ENCODE results near the gene CYSLTR2.
"Not testable (repeated sequence)": the region's sequence is repeated elsewhere in the genome, so short reads cannot be mapped to it uniquely, and the experiment has no call there.

Gene CYSLTR2

DNA sequence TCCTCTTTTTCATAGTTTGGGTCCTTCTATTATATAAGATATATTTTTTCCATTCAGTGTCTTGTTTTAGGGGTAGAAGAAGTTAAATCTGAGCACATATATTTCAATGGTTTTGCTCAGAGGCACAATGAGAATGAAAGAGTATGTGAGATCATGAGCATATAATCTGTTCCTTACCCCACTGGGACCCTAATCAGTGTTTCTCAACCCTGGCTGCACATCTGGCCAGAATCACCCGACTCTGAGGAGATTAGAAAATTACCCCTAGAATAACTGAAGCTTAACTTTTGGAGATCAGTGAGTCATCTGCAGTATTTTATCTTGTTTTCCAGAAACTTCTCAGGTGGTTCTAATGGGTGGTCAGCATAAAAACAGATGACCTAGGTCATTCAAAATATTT is 782 bp downstream of the CYSLTR2 start:
- TF ChIP-seq POLR2AphosphoS5 (IDR thresholded peaks at IDR 0.05; ENCODE audit: low read depth, low read length) (no peak), POU2F2 (IDR thresholded peaks at IDR 0.05; ENCODE audit: low read depth, low read length) (no peak), SPI1 (IDR thresholded peaks at IDR 0.05; ENCODE audit: low read depth, low read length) (no peak), TAF1 (IDR thresholded peaks at IDR 0.05; ENCODE audit: low read depth, low read length) (no peak), POLR2A (IDR thresholded peaks at IDR 0.05; ENCODE audit: low read depth, low read length) (no peak), PAX5 (IDR thresholded peaks at IDR 0.05; ENCODE audit: insufficient read depth, low read length, severe bottlenecking) (no peak)
- FAIRE-seq (no peak), DNase-seq (ENCODE audit: insufficient read length, low spot score) (no peak)

DNA sequence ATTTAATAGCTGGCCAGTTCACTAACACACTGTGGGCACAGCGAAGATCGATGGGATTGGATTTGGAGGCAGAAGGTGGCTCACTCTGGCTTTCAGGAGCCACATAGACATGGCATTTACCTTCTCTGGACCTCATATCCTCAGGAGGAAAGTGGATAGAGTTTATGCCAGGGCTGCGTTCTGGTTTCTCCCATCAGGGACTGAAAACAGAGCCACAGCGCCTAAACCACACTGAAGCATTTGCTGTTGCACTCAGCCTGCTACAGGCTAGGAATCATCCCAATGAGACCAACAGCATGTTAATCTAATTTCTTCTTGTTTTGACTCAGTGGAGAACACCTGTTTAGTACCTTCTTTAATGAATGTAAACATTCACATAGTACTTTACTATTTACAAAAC is 1.6 kb downstream of the CYSLTR2 start:
- FAIRE-seq, result no peak
- DNase-seq (ENCODE audit: insufficient read length, low spot score), result no peak
- TF ChIP-seq POLR2A (IDR thresholded peaks at IDR 0.05; ENCODE audit: low read depth, low read length), result no peak
- TF ChIP-seq SPI1 (IDR thresholded peaks at IDR 0.05; ENCODE audit: low read depth, low read length), result no peak
- no peak for TF ChIP-seq PAX5 (IDR thresholded peaks at IDR 0.05; ENCODE audit: insufficient read depth, low read length, severe bottlenecking)
- TF ChIP-seq TAF1 (IDR thresholded peaks at IDR 0.05; ENCODE audit: low read depth, low read length), result no peak
- no peak for TF ChIP-seq POLR2AphosphoS5 (IDR thresholded peaks at IDR 0.05; ENCODE audit: low read depth, low read length)
- no peak for TF ChIP-seq POU2F2 (IDR thresholded peaks at IDR 0.05; ENCODE audit: low read depth, low read length)

DNA sequence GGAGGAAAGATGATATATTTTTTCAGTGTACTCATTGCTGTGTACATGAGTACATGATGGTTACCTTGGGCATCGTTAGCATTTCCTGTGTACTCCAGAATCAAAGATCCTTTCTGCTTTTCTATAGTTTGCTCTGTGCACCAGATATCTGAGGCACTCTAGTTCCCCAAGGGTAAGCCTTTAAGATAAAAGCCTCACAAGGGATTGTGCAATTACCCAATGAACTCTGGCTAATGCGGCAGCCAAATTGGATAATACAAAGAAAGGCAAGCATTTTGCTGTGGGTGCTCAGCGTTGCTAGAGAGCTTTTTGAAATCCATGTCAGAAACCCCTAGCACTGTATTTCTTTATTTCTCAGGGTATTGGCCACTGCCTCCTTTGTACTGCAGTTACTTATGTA is 2.9 kb downstream of the CYSLTR2 start:
- no peak for FAIRE-seq

DNA sequence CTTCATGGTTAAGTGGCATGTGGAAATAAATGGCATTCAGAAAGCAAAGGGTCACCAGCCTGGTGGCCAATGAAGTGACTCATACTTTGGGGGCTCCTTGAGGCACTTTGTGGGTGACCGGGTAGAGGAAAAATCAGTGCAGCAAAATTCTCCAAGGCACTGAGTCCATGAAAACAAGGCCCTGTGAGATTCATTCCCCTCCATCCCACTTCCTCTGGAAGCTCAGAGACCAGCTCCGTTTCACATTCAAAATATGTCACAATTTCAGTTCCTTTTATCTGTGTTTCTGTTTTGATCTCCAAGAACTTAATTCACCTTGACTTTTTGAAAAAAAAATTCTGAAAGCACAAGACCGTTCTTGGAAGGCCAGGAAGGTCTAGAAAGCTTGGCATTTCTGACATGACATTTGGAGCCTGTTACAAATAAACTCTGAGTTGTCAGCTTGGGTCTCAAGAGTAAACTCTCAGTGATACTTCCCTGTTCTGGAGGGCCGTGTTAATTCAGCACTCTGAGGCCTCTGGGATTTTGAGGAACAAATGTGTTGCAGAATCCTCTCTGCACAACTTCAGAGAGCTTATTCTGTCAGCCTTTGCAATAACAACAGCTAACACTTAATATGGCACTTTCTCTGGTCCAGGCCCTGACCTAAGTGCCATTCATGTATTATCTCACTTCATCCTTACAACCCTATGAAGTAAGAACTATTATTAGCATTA is 6.8 kb downstream of the CYSLTR2 start:
- peak; percentile 9 for FAIRE-seq
- TF ChIP-seq SPI1 (IDR thresholded peaks at IDR 0.05; ENCODE audit: low read depth, low read length) (peak; percentile 97), POU2F2 (IDR thresholded peaks at IDR 0.05; ENCODE audit: low read depth, low read length) (no peak), POLR2AphosphoS5 (IDR thresholded peaks at IDR 0.05; ENCODE audit: low read depth, low read length) (no peak), POLR2A (IDR thresholded peaks at IDR 0.05; ENCODE audit: low read depth, low read length) (no peak)
- DNase-seq (ENCODE audit: insufficient read length, low spot score), result no peak

More for the DNA sequence above, 2.9 kb downstream of the CYSLTR2 start:
- no peak for TF ChIP-seq POLR2A (IDR thresholded peaks at IDR 0.05; ENCODE audit: low read depth, low read length)
- no peak for TF ChIP-seq SPI1 (IDR thresholded peaks at IDR 0.05; ENCODE audit: low read depth, low read length)
- no peak for TF ChIP-seq POLR2AphosphoS5 (IDR thresholded peaks at IDR 0.05; ENCODE audit: low read depth, low read length)
- TF ChIP-seq PAX5 (IDR thresholded peaks at IDR 0.05; ENCODE audit: insufficient read depth, low read length, severe bottlenecking), result no peak
- TF ChIP-seq TAF1 (IDR thresholded peaks at IDR 0.05; ENCODE audit: low read depth, low read length), result no peak
- no peak for TF ChIP-seq POU2F2 (IDR thresholded peaks at IDR 0.05; ENCODE audit: low read depth, low read length)
- no peak for DNase-seq (ENCODE audit: insufficient read length, low spot score)

DNA sequence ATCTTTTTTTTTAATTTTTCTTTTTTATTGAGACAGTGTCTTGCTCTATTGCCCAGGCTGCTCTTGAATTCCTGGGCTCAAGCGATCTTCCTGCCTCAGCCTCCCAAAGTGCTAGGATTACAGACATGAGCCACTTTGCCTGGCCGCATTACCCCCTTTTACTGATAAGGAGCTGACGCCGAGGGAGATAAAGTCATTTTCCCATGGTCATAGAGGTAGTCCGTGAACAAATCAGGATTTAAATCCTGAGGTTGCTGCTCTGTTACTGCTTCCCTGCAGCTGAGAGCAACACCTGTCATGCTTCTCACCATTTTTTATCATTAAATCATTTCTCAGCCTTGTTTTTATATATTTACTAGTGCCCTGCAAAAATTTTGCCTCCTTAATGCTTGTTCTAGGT is 7.4 kb downstream of the CYSLTR2 start:
- DNase-seq (ENCODE audit: insufficient read length, low spot score) (no peak), FAIRE-seq (no peak)
- no peak for TF ChIP-seq SPI1 (IDR thresholded peaks at IDR 0.05; ENCODE audit: low read depth, low read length)
- TF ChIP-seq POLR2A (IDR thresholded peaks at IDR 0.05; ENCODE audit: low read depth, low read length), result no peak
- TF ChIP-seq POU2F2 (IDR thresholded peaks at IDR 0.05; ENCODE audit: low read depth, low read length), result no peak
- no peak for TF ChIP-seq PAX5 (IDR thresholded peaks at IDR 0.05; ENCODE audit: insufficient read depth, low read length, severe bottlenecking)
- no peak for TF ChIP-seq POLR2AphosphoS5 (IDR thresholded peaks at IDR 0.05; ENCODE audit: low read depth, low read length)
- TF ChIP-seq TAF1 (IDR thresholded peaks at IDR 0.05; ENCODE audit: low read depth, low read length), result no peak

DNA sequence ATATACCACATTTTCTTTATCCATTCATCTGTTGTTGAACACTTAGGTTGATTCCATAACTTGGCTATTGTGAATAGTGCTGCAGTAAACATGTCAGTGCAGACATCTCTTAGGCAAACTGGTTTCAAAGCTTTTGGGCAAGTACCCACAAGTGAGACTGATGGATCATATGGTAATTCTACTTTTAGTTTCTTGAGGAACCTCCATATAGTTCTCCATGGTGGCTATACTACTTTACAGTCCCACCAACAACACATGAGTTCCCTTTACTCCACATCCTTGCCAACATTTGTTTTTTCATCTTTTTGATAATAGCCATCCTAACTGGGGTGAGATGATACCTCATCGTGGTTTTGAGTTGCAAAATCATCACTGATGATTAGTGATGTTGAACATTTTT is 8.5 kb downstream of the CYSLTR2 start:
- DNase-seq (ENCODE audit: insufficient read length, low spot score) (no peak), FAIRE-seq (peak; percentile 72)
- TF ChIP-seq POU2F2 (IDR thresholded peaks at IDR 0.05; ENCODE audit: low read depth, low read length) (no peak), SPI1 (IDR thresholded peaks at IDR 0.05; ENCODE audit: low read depth, low read length) (no peak), POLR2A (IDR thresholded peaks at IDR 0.05; ENCODE audit: low read depth, low read length) (no peak)

DNA sequence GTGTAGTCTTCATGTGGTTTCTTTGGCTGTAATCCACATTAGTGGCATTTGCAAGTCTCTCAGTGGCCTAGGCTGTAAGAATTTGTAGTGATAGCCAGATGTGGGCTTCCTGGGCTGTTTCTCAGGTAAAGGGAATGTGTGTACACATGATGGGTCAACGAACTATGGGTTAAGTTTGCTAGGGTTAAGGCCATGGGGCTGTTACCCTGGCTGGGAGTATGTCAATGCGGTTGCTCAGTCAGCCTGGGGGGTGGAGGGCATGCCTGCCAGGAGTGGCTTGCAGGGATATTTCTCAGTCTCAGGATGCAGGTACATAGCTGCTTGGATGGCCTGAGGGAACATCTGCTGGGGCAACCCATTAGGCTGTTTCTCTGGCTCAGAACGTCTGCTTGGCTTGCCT is 13.4 kb downstream of the CYSLTR2 start:
- no peak for DNase-seq (ENCODE audit: insufficient read length, low spot score)
- FAIRE-seq, result no peak
- no peak for TF ChIP-seq TAF1 (IDR thresholded peaks at IDR 0.05; ENCODE audit: low read depth, low read length)

DNA sequence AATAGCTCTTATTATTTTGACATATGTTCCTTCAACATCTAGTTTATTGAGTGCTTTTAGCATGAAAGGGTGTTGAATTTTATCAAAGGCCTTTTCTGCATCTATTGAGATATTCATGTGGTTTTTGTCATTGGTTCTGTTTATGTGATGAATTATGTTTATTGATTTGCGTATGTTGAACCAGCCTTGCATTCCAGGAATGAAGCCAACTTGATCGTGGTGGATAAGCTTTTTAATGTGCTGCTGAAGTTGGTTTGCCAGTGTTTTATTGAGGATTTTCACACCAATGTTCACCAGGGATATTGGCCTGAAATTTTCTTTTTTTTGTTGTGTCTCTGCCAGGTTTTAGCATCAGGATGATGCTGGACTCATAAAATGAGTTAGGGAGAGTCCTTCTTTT is 17.7 kb downstream of the CYSLTR2 start:
- not testable (repeated sequence) for DNase-seq (ENCODE audit: insufficient read length, low spot score); FAIRE-seq

DNA sequence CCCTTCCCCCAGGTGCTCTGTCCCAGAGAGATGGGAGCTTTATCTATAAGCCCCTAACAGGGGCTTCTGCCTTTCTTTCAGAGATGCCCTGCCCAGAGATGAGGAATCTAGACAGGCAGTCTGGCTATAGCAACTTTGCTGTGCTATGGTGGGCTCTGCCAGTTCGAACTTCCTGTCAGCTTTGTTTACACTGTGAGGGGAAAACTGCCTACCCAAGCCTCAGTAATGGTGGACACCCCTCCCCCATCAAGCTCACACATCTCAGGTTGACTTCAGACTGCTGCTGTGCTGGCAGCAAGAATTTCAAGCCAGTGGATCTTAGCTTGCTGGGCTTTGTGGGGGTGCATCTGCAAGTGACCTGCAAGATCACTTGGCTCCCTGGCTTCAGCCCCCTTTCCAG is 21.5 kb downstream of the CYSLTR2 start:
- no peak for TF ChIP-seq POLR2AphosphoS5 (IDR thresholded peaks at IDR 0.05; ENCODE audit: low read depth, low read length)
- TF ChIP-seq TAF1 (IDR thresholded peaks at IDR 0.05; ENCODE audit: low read depth, low read length), result no peak
- TF ChIP-seq POU2F2 (IDR thresholded peaks at IDR 0.05; ENCODE audit: low read depth, low read length), result no peak
- no peak for TF ChIP-seq SPI1 (IDR thresholded peaks at IDR 0.05; ENCODE audit: low read depth, low read length)
- no peak for TF ChIP-seq POLR2A (IDR thresholded peaks at IDR 0.05; ENCODE audit: low read depth, low read length)
- no peak for TF ChIP-seq PAX5 (IDR thresholded peaks at IDR 0.05; ENCODE audit: insufficient read depth, low read length, severe bottlenecking)
- no peak for DNase-seq (ENCODE audit: insufficient read length, low spot score)
- FAIRE-seq, result no peak

DNA sequence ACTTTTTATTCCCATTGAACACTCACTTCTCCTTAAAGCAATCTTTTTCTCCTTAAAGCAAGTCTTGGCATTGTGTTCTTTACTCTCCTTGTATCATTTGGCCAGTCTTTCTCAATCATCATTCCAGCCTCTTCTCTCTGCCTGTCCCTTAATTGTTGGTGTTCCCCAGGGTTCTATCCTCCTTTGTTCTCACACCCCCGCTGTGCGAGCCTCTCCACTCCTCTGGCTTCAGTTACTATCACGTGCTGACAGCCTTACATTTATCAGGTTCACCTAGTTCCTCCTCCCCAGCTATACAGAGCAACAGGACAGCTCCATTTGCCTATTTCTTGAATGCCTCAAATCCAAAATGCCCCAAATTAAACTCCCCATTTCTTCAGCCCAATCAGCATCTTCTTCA is 24.6 kb downstream of the CYSLTR2 start:
- no peak for FAIRE-seq
- TF ChIP-seq POLR2AphosphoS5 (IDR thresholded peaks at IDR 0.05; ENCODE audit: low read depth, low read length) (no peak), POLR2A (IDR thresholded peaks at IDR 0.05; ENCODE audit: low read depth, low read length) (no peak), TAF1 (IDR thresholded peaks at IDR 0.05; ENCODE audit: low read depth, low read length) (no peak), SPI1 (IDR thresholded peaks at IDR 0.05; ENCODE audit: low read depth, low read length) (no peak), PAX5 (IDR thresholded peaks at IDR 0.05; ENCODE audit: insufficient read depth, low read length, severe bottlenecking) (no peak), POU2F2 (IDR thresholded peaks at IDR 0.05; ENCODE audit: low read depth, low read length) (no peak)
- DNase-seq (ENCODE audit: insufficient read length, low spot score), result no peak
